ENCODE measurements around the gene FBN2.
A peak's percentile ranks its signal among the peaks of the same experiment; 100 is the strongest.

Gene FBN2

DNA sequence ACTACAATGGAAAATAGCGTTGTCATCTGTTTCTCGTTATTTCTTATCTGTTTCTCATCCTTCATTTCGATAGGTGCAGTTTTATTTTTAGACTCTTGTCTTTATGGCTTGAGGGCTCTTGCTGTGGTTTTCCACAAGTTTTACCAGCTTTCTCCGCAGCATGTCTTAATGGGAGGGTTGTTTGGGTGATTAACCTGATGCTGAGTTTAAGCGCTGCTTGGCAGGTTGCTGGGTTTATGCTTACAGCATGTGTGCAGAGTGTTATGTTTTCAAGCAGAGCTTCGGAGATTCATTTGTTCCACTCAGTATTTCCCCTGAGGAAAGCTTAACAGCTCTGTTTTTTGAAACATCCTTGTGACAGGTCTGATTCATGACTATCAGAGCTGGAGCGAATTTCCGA lies 300.5 kb downstream of the FBN2 start:
- H3K36me3 ChIP-seq (replicated peaks in 1 of 2; ENCODE audit: control insufficient read depth in 2 of 2, insufficient read depth in 2 of 2, low read length in 2 of 2) = no peaks in the 10 kb centered on the region
- no peak overlapping the region for H3K9ac ChIP-seq (ENCODE audit: low read depth, low read length, poor library complexity)
- H3K27ac ChIP-seq (replicated peaks; ENCODE audit: low read length) = no peak overlapping the region
- H3K4me1 ChIP-seq (ENCODE audit: control insufficient read depth in 2 of 2, insufficient read depth in 1 of 2, low read depth in 1 of 2, low read length in 2 of 2) = no peaks in the 10 kb centered on the region
- H3K23ac ChIP-seq (ENCODE audit: low read depth, low read length, poor library complexity) = no peak overlapping the region
- H3K79me1 ChIP-seq (ENCODE audit: low read depth, low read length) = no peaks in the 10 kb centered on the region
- no peak overlapping the region for H2AFZ ChIP-seq (ENCODE audit: low read length)
- no peak overlapping the region for H3K4ac ChIP-seq (ENCODE audit: low read length)
- H3K27me3 ChIP-seq (ENCODE audit: control insufficient read depth in 3 of 3, insufficient read depth in 3 of 3, low read depth in 1 of 3, low read length in 3 of 3) = no peaks in the 10 kb centered on the region
- no peak overlapping the region for H2BK120ac ChIP-seq (ENCODE audit: low read depth, low read length)
- no peak overlapping the region for H4K8ac ChIP-seq (ENCODE audit: low read depth, low read length)
- H2AK5ac ChIP-seq (ENCODE audit: low read depth, low read length) = no peak overlapping the region
- H3K4me2 ChIP-seq (ENCODE audit: insufficient read depth, low read length, poor library complexity, severe bottlenecking) = no peak overlapping the region
- no peak overlapping the region for H3K4me3 ChIP-seq (ENCODE audit: low read length in 2 of 2)
- WGBS, 2 donors (ENCODE audit: extremely low coverage in 2 of 2, insufficient read length in 2 of 2, insufficient replicate concordance in 1 of 2) = no CpG with 5 or more reads among the region's 8 CpGs
- no peak for DNase-seq (ENCODE audit: low spot score)
- H2BK15ac ChIP-seq (ENCODE audit: low read length) = no peak overlapping the region
- no peak overlapping the region for H2BK5ac ChIP-seq (ENCODE audit: low read length)
- H3K9me3 ChIP-seq (replicated peaks in 1 of 2; ENCODE audit: control insufficient read depth in 2 of 2, insufficient read depth in 1 of 2, low read depth in 1 of 2, low read length in 2 of 2) = no peaks in the 10 kb centered on the region
- H4K91ac ChIP-seq (ENCODE audit: low read depth, low read length, poor library complexity) = no peak overlapping the region
- no peak overlapping the region for H3K18ac ChIP-seq (ENCODE audit: low read length)
- no peak overlapping the region for H3K14ac ChIP-seq (ENCODE audit: low read length)
- H2BK12ac ChIP-seq (ENCODE audit: low read length) = no peak overlapping the region

DNA sequence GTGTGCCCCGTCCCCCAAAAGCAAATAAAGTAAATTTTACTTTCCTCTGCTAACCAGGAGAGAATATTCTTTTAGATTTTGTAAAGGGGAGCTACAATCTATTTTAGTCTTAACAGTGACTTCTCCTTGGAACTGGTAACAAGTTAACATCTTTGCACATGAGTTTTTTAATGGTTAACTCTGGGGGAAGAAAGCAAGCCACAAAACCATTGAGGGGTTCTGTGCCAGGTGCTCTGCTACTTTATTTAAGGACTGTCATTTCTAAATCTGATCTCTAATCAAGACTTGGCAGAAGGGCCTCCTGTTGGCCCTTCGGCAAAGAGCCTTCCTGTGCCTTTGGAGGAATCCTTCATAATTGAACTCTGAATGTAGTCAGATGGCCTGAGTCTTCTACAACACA lies 301.0 kb downstream of the FBN2 start:
- Histone ChIP-seq H3K9me3 (replicated peaks in 1 of 2; ENCODE audit: control insufficient read depth in 2 of 2, insufficient read depth in 1 of 2, low read depth in 1 of 2, low read length in 2 of 2) (no peaks in the 10 kb centered on the region), H2BK5ac (ENCODE audit: low read length) (no peak overlapping the region), H4K91ac (ENCODE audit: low read depth, low read length, poor library complexity) (no peak overlapping the region), H3K4me3 (ENCODE audit: low read length in 2 of 2) (no peak overlapping the region), H2BK15ac (ENCODE audit: low read length) (no peak overlapping the region), H3K4me2 (ENCODE audit: insufficient read depth, low read length, poor library complexity, severe bottlenecking) (no peak overlapping the region), H2AFZ (ENCODE audit: low read length) (no peak overlapping the region), H2BK12ac (ENCODE audit: low read length) (no peak overlapping the region), H3K4me1 (ENCODE audit: control insufficient read depth in 2 of 2, insufficient read depth in 1 of 2, low read depth in 1 of 2, low read length in 2 of 2) (no peaks in the 10 kb centered on the region), H3K14ac (ENCODE audit: low read length) (no peak overlapping the region), H2AK5ac (ENCODE audit: low read depth, low read length) (no peak overlapping the region), H3K36me3 (replicated peaks in 1 of 2; ENCODE audit: control insufficient read depth in 2 of 2, insufficient read depth in 2 of 2, low read length in 2 of 2) (no peaks in the 10 kb centered on the region), H2BK120ac (ENCODE audit: low read depth, low read length) (no peak overlapping the region), H3K79me1 (ENCODE audit: low read depth, low read length) (no peaks in the 10 kb centered on the region), H3K27me3 (ENCODE audit: control insufficient read depth in 3 of 3, insufficient read depth in 3 of 3, low read depth in 1 of 3, low read length in 3 of 3) (no peaks in the 10 kb centered on the region), H3K9ac (ENCODE audit: low read depth, low read length, poor library complexity) (no peak overlapping the region), H3K27ac (replicated peaks; ENCODE audit: low read length) (no peak overlapping the region), H3K18ac (ENCODE audit: low read length) (no peak overlapping the region), H3K23ac (ENCODE audit: low read depth, low read length, poor library complexity) (no peak overlapping the region), H4K8ac (ENCODE audit: low read depth, low read length) (no peak overlapping the region), H3K4ac (ENCODE audit: low read length) (no peak overlapping the region)
- DNase-seq (ENCODE audit: low spot score) = no peak
- no CpG with 5 or more reads among the region's 2 CpGs for WGBS, 2 donors (ENCODE audit: extremely low coverage in 2 of 2, insufficient read length in 2 of 2, insufficient replicate concordance in 1 of 2)

DNA sequence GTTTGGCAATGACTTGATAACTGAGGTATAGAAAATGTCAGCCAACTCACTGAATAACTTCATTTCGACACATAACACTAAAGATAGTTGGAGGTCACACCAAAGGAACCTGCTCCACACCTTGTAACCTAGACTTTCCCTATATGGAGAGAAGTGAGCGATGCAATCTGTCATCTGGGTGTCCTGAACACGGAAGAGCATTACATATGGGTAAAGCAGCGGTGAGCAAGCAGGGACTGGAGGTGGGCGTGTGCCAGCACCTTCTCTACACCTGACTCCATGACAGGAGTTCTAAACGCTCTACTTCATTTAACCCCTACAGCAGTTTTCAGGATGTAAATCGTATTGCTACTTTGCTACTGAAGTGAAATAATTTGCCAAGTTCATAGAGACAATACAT lies 301.7 kb downstream of the FBN2 start:
- Histone ChIP-seq H3K23ac (ENCODE audit: low read depth, low read length, poor library complexity) (no peak overlapping the region), H2AK5ac (ENCODE audit: low read depth, low read length) (no peak overlapping the region), H2BK15ac (ENCODE audit: low read length) (no peak overlapping the region), H3K27ac (replicated peaks; ENCODE audit: low read length) (no peak overlapping the region), H2BK12ac (ENCODE audit: low read length) (no peak overlapping the region), H3K27me3 (ENCODE audit: control insufficient read depth in 3 of 3, insufficient read depth in 3 of 3, low read depth in 1 of 3, low read length in 3 of 3) (no peaks in the 10 kb centered on the region), H3K4me1 (ENCODE audit: control insufficient read depth in 2 of 2, insufficient read depth in 1 of 2, low read depth in 1 of 2, low read length in 2 of 2) (no peaks in the 10 kb centered on the region), H3K14ac (ENCODE audit: low read length) (no peak overlapping the region), H3K18ac (ENCODE audit: low read length) (no peak overlapping the region), H3K9ac (ENCODE audit: low read depth, low read length, poor library complexity) (no peak overlapping the region), H3K4me2 (ENCODE audit: insufficient read depth, low read length, poor library complexity, severe bottlenecking) (no peak overlapping the region), H2BK120ac (ENCODE audit: low read depth, low read length) (no peak overlapping the region), H3K9me3 (replicated peaks in 1 of 2; ENCODE audit: control insufficient read depth in 2 of 2, insufficient read depth in 1 of 2, low read depth in 1 of 2, low read length in 2 of 2) (no peaks in the 10 kb centered on the region), H2BK5ac (ENCODE audit: low read length) (no peak overlapping the region), H2AFZ (ENCODE audit: low read length) (no peak overlapping the region), H4K91ac (ENCODE audit: low read depth, low read length, poor library complexity) (no peak overlapping the region), H4K8ac (ENCODE audit: low read depth, low read length) (no peak overlapping the region), H3K4me3 (ENCODE audit: low read length in 2 of 2) (no peak overlapping the region), H3K79me1 (ENCODE audit: low read depth, low read length) (no peaks in the 10 kb centered on the region), H3K4ac (ENCODE audit: low read length) (no peak overlapping the region), H3K36me3 (replicated peaks in 1 of 2; ENCODE audit: control insufficient read depth in 2 of 2, insufficient read depth in 2 of 2, low read length in 2 of 2) (no peaks in the 10 kb centered on the region)
- WGBS, 2 donors (ENCODE audit: extremely low coverage in 2 of 2, insufficient read length in 2 of 2, insufficient replicate concordance in 1 of 2) = no CpG with 5 or more reads among the region's 7 CpGs
- DNase-seq (ENCODE audit: low spot score) = no peak

DNA sequence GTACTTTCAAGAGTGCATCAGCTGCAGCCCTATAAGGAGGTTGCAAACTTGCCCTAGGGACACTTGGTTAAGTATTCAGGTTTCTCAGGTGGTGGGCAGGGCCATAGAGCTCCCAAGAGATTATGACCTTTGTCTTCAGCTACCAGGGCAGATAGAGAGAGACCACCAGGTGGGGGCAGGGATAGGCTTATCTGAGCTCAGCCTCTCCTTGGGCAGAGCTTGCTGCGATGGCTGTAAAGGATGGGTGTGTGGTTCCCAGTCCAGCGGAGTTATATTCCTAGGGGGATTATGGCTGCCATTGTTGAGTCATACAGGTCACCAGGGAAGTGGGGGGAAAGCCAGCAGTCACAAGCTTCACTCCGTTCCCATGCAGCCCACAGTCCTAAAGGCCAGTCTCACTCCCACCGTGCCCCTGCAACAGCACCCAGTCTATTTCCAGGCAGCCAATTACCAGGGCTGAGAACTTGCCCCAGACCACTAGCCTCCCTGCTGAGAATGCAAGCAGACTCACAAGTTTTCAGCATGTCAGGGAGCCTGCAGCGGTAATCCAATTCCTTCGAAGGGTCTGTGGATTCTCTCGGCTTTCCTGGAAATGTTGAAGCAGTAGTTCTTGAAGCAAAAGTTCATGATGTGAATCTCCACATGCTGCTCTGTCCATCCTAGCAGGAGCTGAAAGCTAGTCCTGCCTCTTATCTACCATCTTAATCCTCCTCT lies 303.0 kb downstream of the FBN2 start:
- Histone ChIP-seq H3K14ac (ENCODE audit: low read length) (no peak overlapping the region), H3K9me3 (replicated peaks in 1 of 2; ENCODE audit: control insufficient read depth in 2 of 2, insufficient read depth in 1 of 2, low read depth in 1 of 2, low read length in 2 of 2) (no peaks in the 10 kb centered on the region)

More for the DNA sequence above, 303.0 kb downstream of the FBN2 start:
- H2BK120ac ChIP-seq (ENCODE audit: low read depth, low read length) = no peak overlapping the region
- no peak overlapping the region for H2BK15ac ChIP-seq (ENCODE audit: low read length)
- no peak overlapping the region for H3K4me3 ChIP-seq (ENCODE audit: low read length in 2 of 2)
- H2AK5ac ChIP-seq (ENCODE audit: low read depth, low read length) = peak overlapping the region; percentile 22
- no peaks in the 10 kb centered on the region for H3K36me3 ChIP-seq (replicated peaks in 1 of 2; ENCODE audit: control insufficient read depth in 2 of 2, insufficient read depth in 2 of 2, low read length in 2 of 2)
- no peak overlapping the region for H4K91ac ChIP-seq (ENCODE audit: low read depth, low read length, poor library complexity)
- DNase-seq (ENCODE audit: low spot score) = no peak
- no peaks in the 10 kb centered on the region for H3K27me3 ChIP-seq (ENCODE audit: control insufficient read depth in 3 of 3, insufficient read depth in 3 of 3, low read depth in 1 of 3, low read length in 3 of 3)
- no peak overlapping the region for H3K23ac ChIP-seq (ENCODE audit: low read depth, low read length, poor library complexity)
- no peak overlapping the region for H3K9ac ChIP-seq (ENCODE audit: low read depth, low read length, poor library complexity)
- no peak overlapping the region for H2BK12ac ChIP-seq (ENCODE audit: low read length)
- H3K18ac ChIP-seq (ENCODE audit: low read length) = peak overlapping the region; percentile 54
- H4K8ac ChIP-seq (ENCODE audit: low read depth, low read length) = no peak overlapping the region
- H2BK5ac ChIP-seq (ENCODE audit: low read length) = no peak overlapping the region
- no peaks in the 10 kb centered on the region for H3K4me1 ChIP-seq (ENCODE audit: control insufficient read depth in 2 of 2, insufficient read depth in 1 of 2, low read depth in 1 of 2, low read length in 2 of 2)
- H3K27ac ChIP-seq (replicated peaks; ENCODE audit: low read length) = no peak overlapping the region
- no CpG with 5 or more reads among the region's 7 CpGs for WGBS, 2 donors (ENCODE audit: extremely low coverage in 2 of 2, insufficient read length in 2 of 2, insufficient replicate concordance in 1 of 2)
- H2AFZ ChIP-seq (ENCODE audit: low read length) = no peak overlapping the region
- no peak overlapping the region for H3K4me2 ChIP-seq (ENCODE audit: insufficient read depth, low read length, poor library complexity, severe bottlenecking)
- no peaks in the 10 kb centered on the region for H3K79me1 ChIP-seq (ENCODE audit: low read depth, low read length)
- no peak overlapping the region for H3K4ac ChIP-seq (ENCODE audit: low read length)

Measured in neuronal stem cell (in vitro differentiated cells).